ENCODE measurements around the gene SRPX2. TPM values are rescaled to one million over a fixed set of nuclear protein-coding genes. Genes with fewer than 3 reads are reported as not detected.

Gene SRPX2
- polyA plus RNA-seq, 3 donors, result not detected

GRCh38 chrX:100696699-100697351 lies 52.8 kb downstream of the SRPX2 start:
- Histone ChIP-seq H3K79me2 (ENCODE audit: insufficient read depth, low read length) (no peaks in the 10 kb centered on the region), H3K4me1 (ENCODE audit: control insufficient read depth in 1 of 2, insufficient read depth in 2 of 2, low read length in 2 of 2) (no peaks in the 10 kb centered on the region), H3K27me3 (ENCODE audit: control insufficient read depth in 2 of 2, insufficient read depth in 2 of 2, low read length in 2 of 2) (no peaks in the 10 kb centered on the region), H3K36me3 (replicated peaks in 1 of 2; ENCODE audit: control insufficient read depth in 1 of 2, insufficient read depth in 2 of 2, low read length in 2 of 2) (no peaks in the 10 kb centered on the region), H2AFZ (ENCODE audit: insufficient read depth, low read depth, low read length, poor library complexity, severe bottlenecking) (no peak overlapping the region), H4K20me1 (ENCODE audit: insufficient read depth, low read length) (no peaks in the 10 kb centered on the region), H3K4me2 (replicated peaks; ENCODE audit: extremely low read depth, low read length, poor library complexity, severe bottlenecking) (no peak overlapping the region), H3K4me3 (replicated peaks in 1 of 3; ENCODE audit: low read depth in 2 of 3, low read length in 3 of 3) (no peak overlapping the region), H3K9me3 (replicated peaks in 1 of 2; ENCODE audit: control insufficient read depth in 1 of 2, insufficient read depth in 1 of 2, low read length in 2 of 2) (no peaks in the 10 kb centered on the region), H3K27ac (ENCODE audit: low read depth in 1 of 2, low read length in 2 of 2) (no peak overlapping the region), H3K9ac (ENCODE audit: insufficient read depth, low read length, poor library complexity, severe bottlenecking) (no peak overlapping the region)
- H3K27me3 Mint-ChIP-seq (ENCODE audit: low read depth in 3 of 3), result peaks cover under 1 to 10% (median 4%) of the 10 kb centered on the region in 3 donors
- intact Hi-C loops (cut with micrococcal nuclease), result no loop called here
- no peak overlapping the region for H3K4me3 Mint-ChIP-seq
- H3K4me1 Mint-ChIP-seq, result no peaks in the 10 kb centered on the region
- no peak overlapping the region for H3K27ac Mint-ChIP-seq
- no peak for TF ChIP-seq CTCF (IDR thresholded peaks at IDR 0.05)
- peaks cover 0 to 2% (median 0%) of the 10 kb centered on the region in 7 donors for H3K9me3 Mint-ChIP-seq
- no peaks in the 10 kb centered on the region for H3K36me3 Mint-ChIP-seq
- no peak for DNase-seq
- no CpG with 5 or more reads among the region's 3 CpGs for WGBS (ENCODE audit: insufficient coverage)

- H3K27me3 ChIP-seq (ENCODE audit: control insufficient read depth in 2 of 2, insufficient read depth in 2 of 2, low read length in 2 of 2), result no peaks in the 10 kb centered on the region
- no peaks in the 10 kb centered on the region for H3K79me2 ChIP-seq (ENCODE audit: insufficient read depth, low read length)
- H3K9me3 ChIP-seq (replicated peaks in 1 of 2; ENCODE audit: control insufficient read depth in 1 of 2, insufficient read depth in 1 of 2, low read length in 2 of 2), result no peaks in the 10 kb centered on the region
- intact Hi-C loops (cut with micrococcal nuclease), result no loop called here
- Mint-ChIP-seq H3K9me3 (peaks cover 0 to 2% (median 0%) of the 10 kb centered on the region in 7 donors), H3K27ac (no peak overlapping the region), H3K4me1 (no peaks in the 10 kb centered on the region), H3K4me3 (no peak overlapping the region), H3K27me3 (ENCODE audit: low read depth in 3 of 3) (peaks cover 4 to 8% (median 5%) of the 10 kb centered on the region in 3 donors), H3K36me3 (no peaks in the 10 kb centered on the region)
- no peak overlapping the region for H3K4me3 ChIP-seq (replicated peaks in 1 of 3; ENCODE audit: low read depth in 2 of 3, low read length in 3 of 3)
- no peak overlapping the region for H3K4me2 ChIP-seq (replicated peaks; ENCODE audit: extremely low read depth, low read length, poor library complexity, severe bottlenecking)
- no peaks in the 10 kb centered on the region for H4K20me1 ChIP-seq (ENCODE audit: insufficient read depth, low read length)
- no peaks in the 10 kb centered on the region for H3K36me3 ChIP-seq (replicated peaks in 1 of 2; ENCODE audit: control insufficient read depth in 1 of 2, insufficient read depth in 2 of 2, low read length in 2 of 2)
- TF ChIP-seq CTCF (IDR thresholded peaks at IDR 0.05), result no peak
- no peak overlapping the region for H3K9ac ChIP-seq (ENCODE audit: insufficient read depth, low read length, poor library complexity, severe bottlenecking)
- H2AFZ ChIP-seq (ENCODE audit: insufficient read depth, low read depth, low read length, poor library complexity, severe bottlenecking), result no peak overlapping the region
- DNase-seq, result no peak
- H3K4me1 ChIP-seq (ENCODE audit: control insufficient read depth in 1 of 2, insufficient read depth in 2 of 2, low read length in 2 of 2), result no peaks in the 10 kb centered on the region
- no peak overlapping the region for H3K27ac ChIP-seq (ENCODE audit: low read depth in 1 of 2, low read length in 2 of 2)
Measured at GRCh38 chrX:100698551-100698950, 54.6 kb downstream of the SRPX2 start.

Data from CD14-positive monocyte (primary cell).